ENCODE data around the gene POLD1. TPM values are rescaled to one million over a fixed set of nuclear protein-coding genes. Genes with fewer than 3 reads are reported as not detected.

Gene POLD1
- total RNA-seq, 4 donors from 2014 or later = 14.0 to 18.8 (median 17.6) TPM

GRCh38 chr19:50381881-50382729 lies 2.0 kb upstream of the POLD1 start:
- H3K4me1 ChIP-seq = peaks cover 12 to 44% (median 13%) of the 10 kb centered on the region in 3 donors
- no peak for DNase-seq
- intact Hi-C loops (cut with DNase I) = no loop called here
- H3K9me3 ChIP-seq = no peaks in the 10 kb centered on the region
- no peak overlapping the region for H3K4me3 ChIP-seq
- H3K36me3 ChIP-seq = peaks cover 32 to 67% (median 49%) of the 10 kb centered on the region in 3 donors
- no peak overlapping the region for H3K27ac ChIP-seq
- 81 to 83% methylated on average over 9 to 24 of the region's 58 CpGs for WGBS, 2 donors
- TF ChIP-seq POLR2A (IDR thresholded peaks at IDR 0.05) = no peak
- TF ChIP-seq, protein P1, sequence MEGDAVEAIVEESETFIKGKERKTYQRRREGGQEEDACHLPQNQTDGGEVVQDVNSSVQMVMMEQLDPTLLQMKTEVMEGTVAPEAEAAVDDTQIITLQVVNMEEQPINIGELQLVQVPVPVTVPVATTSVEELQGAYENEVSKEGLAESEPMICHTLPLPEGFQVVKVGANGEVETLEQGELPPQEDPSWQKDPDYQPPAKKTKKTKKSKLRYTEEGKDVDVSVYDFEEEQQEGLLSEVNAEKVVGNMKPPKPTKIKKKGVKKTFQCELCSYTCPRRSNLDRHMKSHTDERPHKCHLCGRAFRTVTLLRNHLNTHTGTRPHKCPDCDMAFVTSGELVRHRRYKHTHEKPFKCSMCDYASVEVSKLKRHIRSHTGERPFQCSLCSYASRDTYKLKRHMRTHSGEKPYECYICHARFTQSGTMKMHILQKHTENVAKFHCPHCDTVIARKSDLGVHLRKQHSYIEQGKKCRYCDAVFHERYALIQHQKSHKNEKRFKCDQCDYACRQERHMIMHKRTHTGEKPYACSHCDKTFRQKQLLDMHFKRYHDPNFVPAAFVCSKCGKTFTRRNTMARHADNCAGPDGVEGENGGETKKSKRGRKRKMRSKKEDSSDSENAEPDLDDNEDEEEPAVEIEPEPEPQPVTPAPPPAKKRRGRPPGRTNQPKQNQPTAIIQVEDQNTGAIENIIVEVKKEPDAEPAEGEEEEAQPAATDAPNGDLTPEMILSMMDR (IDR thresholded peaks at IDR 0.05) = no peak
- H3K27me3 ChIP-seq = no peaks in the 10 kb centered on the region

DNA sequence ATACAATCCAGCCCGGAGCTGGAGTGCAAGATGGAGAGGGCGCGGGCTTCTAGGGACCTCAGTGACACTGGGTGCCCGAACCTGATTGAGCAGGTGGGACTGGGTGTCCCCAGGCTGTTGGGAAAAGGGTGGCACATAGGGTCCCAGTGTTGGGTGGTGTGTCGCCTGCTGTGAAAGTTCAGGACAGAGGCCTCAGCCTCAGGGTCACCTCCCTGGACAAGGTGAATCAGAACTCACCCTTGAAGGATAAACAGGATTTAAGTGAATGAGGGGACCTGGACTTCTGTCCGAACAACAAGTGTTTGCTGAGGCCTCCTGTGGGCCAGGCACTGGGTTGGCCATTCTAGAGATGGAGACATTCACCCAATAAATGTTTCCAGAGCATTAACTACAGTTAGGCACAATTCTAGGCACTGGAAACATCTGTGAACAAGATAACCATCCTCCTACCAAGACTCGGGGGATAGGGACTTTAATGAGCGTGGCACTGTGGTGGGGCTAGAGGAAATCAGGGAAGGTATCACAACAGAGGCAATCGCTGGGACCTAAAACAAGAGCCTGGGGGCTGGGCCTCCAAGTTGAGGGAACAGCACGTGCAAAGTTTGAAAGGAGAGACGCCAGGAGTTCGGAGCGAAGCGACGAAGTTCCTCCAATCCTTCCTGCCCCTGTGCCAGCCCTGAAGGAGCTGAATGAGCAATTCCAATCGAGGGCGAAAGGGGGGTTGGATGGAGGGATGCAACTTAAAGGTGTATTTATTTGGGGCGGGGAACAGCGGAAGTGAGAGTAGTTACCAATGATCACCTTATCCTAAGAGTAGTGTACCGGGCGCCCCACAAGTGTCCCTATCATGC lies 921 bp upstream of the POLD1 start:
- H3K4me1 ChIP-seq = peaks cover 12 to 38% (median 13%) of the 10 kb centered on the region in 3 donors
- WGBS, 2 donors = 44 to 52% methylated on average over 20 to 21 of the region's 21 CpGs
- no peak for TF ChIP-seq POLR2A (IDR thresholded peaks at IDR 0.05)
- TF ChIP-seq, protein P1 (IDR thresholded peaks at IDR 0.05) = no peak
- H3K27ac ChIP-seq = peak overlapping the region; percentile 75 to 94 (median 91)
- H3K9me3 ChIP-seq = no peaks in the 10 kb centered on the region
- DNase-seq = no peak
- intact Hi-C loops (cut with DNase I) = no loop called here
- peaks cover 24 to 66% (median 42%) of the 10 kb centered on the region in 3 donors for H3K36me3 ChIP-seq
- no peaks in the 10 kb centered on the region for H3K27me3 ChIP-seq
- H3K4me3 ChIP-seq = peak overlapping the region; percentile 60 to 95 (median 83)

- Histone ChIP-seq H3K4me3 (peak overlapping the region; percentile 60 to 95 (median 83)), H3K9me3 (no peaks in the 10 kb centered on the region), H3K27me3 (no peaks in the 10 kb centered on the region), H3K27ac (peak overlapping the region; percentile 75 to 94 (median 91)), H3K36me3 (peaks cover 10 to 49% (median 27%) of the 10 kb centered on the region in 3 donors), H3K4me1 (peaks cover 12 to 37% (median 13%) of the 10 kb centered on the region in 3 donors)
- intact Hi-C loops (cut with DNase I) = no loop called here
- 6 to 10% methylated on average over 26 of the region's 26 CpGs for WGBS, 2 donors
- no peak for DNase-seq
- no peak for TF ChIP-seq POLR2A (IDR thresholded peaks at IDR 0.05)
These were observed 763 bp downstream of the POLD1 start for GRCh38 chr19:50384685-50385535.

GRCh38 chr19:50387176-50387867 lies 3.2 kb downstream of the POLD1 start:
- no peak overlapping the region for H3K27ac ChIP-seq
- no peaks in the 10 kb centered on the region for H3K9me3 ChIP-seq
- no peaks in the 10 kb centered on the region for H3K27me3 ChIP-seq
- intact Hi-C loops (cut with DNase I) = no loop called here
- H3K4me3 ChIP-seq = no peak overlapping the region
- peaks cover 5 to 33% (median 7%) of the 10 kb centered on the region in 3 donors for H3K36me3 ChIP-seq
- peaks cover 12 to 27% (median 13%) of the 10 kb centered on the region in 3 donors for H3K4me1 ChIP-seq
- DNase-seq = no peak
- whole genome bisulfite sequencing, 2 donors = 81 to 84% methylated on average over 13 to 21 of the region's 21 CpGs
- TF ChIP-seq POLR2A (IDR thresholded peaks at IDR 0.05) = no peak
- TF ChIP-seq, protein P1 (IDR thresholded peaks at IDR 0.05) = no peak

All from esophagus squamous epithelium (tissue), 5 donors.